ENCODE results near the gene S100A16. TPM values are rescaled to one million over a fixed set of nuclear protein-coding genes. Genes with fewer than 3 reads are reported as not detected.

S100A16 gene
- total RNA-seq, 1 experiment from 2014 or later, result 14.6 TPM

GRCh38 chr1:153592748-153593147 is 20.2 kb downstream of the S100A16 start:
- CTCF ChIA-PET, result interaction anchor here (1.1 to 1.5 kb wide), 4 partner anchors 20 to 34 kb away, joined by 3 to 5 read pairs (median 4); partner anchors contain the start of genes S100A13 and S100A16
- ATAC-seq, result no peak
- H3K27ac Mint-ChIP-seq, result no peak overlapping the region
- no peaks in the 10 kb centered on the region for H3K9me3 Mint-ChIP-seq
- H3K27me3 Mint-ChIP-seq (ENCODE audit: low read depth), result no peaks in the 10 kb centered on the region
- peaks cover 11% of the 10 kb centered on the region for H3K4me1 Mint-ChIP-seq
- no peak overlapping the region for H3K4me3 Mint-ChIP-seq
- POLR2A ChIA-PET, result no interaction called here
- no peaks in the 10 kb centered on the region for H3K36me3 Mint-ChIP-seq
- TF ChIP-seq, protein P1, sequence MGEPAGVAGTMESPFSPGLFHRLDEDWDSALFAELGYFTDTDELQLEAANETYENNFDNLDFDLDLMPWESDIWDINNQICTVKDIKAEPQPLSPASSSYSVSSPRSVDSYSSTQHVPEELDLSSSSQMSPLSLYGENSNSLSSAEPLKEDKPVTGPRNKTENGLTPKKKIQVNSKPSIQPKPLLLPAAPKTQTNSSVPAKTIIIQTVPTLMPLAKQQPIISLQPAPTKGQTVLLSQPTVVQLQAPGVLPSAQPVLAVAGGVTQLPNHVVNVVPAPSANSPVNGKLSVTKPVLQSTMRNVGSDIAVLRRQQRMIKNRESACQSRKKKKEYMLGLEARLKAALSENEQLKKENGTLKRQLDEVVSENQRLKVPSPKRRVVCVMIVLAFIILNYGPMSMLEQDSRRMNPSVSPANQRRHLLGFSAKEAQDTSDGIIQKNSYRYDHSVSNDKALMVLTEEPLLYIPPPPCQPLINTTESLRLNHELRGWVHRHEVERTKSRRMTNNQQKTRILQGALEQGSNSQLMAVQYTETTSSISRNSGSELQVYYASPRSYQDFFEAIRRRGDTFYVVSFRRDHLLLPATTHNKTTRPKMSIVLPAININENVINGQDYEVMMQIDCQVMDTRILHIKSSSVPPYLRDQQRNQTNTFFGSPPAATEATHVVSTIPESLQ (CRISPR knock-in tag; IDR thresholded peaks at IDR 0.05), result no peak
- TF ChIP-seq, protein P2, sequence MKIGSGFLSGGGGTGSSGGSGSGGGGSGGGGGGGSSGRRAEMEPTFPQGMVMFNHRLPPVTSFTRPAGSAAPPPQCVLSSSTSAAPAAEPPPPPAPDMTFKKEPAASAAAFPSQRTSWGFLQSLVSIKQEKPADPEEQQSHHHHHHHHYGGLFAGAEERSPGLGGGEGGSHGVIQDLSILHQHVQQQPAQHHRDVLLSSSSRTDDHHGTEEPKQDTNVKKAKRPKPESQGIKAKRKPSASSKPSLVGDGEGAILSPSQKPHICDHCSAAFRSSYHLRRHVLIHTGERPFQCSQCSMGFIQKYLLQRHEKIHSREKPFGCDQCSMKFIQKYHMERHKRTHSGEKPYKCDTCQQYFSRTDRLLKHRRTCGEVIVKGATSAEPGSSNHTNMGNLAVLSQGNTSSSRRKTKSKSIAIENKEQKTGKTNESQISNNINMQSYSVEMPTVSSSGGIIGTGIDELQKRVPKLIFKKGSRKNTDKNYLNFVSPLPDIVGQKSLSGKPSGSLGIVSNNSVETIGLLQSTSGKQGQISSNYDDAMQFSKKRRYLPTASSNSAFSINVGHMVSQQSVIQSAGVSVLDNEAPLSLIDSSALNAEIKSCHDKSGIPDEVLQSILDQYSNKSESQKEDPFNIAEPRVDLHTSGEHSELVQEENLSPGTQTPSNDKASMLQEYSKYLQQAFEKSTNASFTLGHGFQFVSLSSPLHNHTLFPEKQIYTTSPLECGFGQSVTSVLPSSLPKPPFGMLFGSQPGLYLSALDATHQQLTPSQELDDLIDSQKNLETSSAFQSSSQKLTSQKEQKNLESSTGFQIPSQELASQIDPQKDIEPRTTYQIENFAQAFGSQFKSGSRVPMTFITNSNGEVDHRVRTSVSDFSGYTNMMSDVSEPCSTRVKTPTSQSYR (CRISPR knock-in tag; IDR thresholded peaks at IDR 0.05), result no peak
- no peak for TF ChIP-seq E2F5 (CRISPR knock-in tag; IDR thresholded peaks at IDR 0.05)
- no peak for TF ChIP-seq ZSCAN18 (CRISPR knock-in tag; IDR thresholded peaks at IDR 0.05)
- TF ChIP-seq NFYB (CRISPR knock-in tag; conservative IDR thresholded peaks at IDR 0.05; ENCODE audit: low read depth), result no peak
- no peak for TF ChIP-seq ZNF416 (CRISPR knock-in tag; IDR thresholded peaks at IDR 0.05)
- TF ChIP-seq ATF3 (CRISPR knock-in tag; conservative IDR thresholded peaks at IDR 0.05), result no peak
- TF ChIP-seq USF2 (CRISPR knock-in tag; IDR thresholded peaks at IDR 0.05), result no peak
- no peak for TF ChIP-seq NR3C1 (CRISPR knock-in tag; conservative IDR thresholded peaks at IDR 0.05; ENCODE audit: low read depth)
- no peak for TF ChIP-seq AR (CRISPR knock-in tag; IDR thresholded peaks at IDR 0.05)
- TF ChIP-seq ZNF263 (CRISPR knock-in tag; IDR thresholded peaks at IDR 0.05; ENCODE audit: low read depth), result no peak
- no peak for TF ChIP-seq ZNF317 (CRISPR knock-in tag; IDR thresholded peaks at IDR 0.05; ENCODE audit: borderline replicate concordance, low read depth)
- TF ChIP-seq, protein P3, sequence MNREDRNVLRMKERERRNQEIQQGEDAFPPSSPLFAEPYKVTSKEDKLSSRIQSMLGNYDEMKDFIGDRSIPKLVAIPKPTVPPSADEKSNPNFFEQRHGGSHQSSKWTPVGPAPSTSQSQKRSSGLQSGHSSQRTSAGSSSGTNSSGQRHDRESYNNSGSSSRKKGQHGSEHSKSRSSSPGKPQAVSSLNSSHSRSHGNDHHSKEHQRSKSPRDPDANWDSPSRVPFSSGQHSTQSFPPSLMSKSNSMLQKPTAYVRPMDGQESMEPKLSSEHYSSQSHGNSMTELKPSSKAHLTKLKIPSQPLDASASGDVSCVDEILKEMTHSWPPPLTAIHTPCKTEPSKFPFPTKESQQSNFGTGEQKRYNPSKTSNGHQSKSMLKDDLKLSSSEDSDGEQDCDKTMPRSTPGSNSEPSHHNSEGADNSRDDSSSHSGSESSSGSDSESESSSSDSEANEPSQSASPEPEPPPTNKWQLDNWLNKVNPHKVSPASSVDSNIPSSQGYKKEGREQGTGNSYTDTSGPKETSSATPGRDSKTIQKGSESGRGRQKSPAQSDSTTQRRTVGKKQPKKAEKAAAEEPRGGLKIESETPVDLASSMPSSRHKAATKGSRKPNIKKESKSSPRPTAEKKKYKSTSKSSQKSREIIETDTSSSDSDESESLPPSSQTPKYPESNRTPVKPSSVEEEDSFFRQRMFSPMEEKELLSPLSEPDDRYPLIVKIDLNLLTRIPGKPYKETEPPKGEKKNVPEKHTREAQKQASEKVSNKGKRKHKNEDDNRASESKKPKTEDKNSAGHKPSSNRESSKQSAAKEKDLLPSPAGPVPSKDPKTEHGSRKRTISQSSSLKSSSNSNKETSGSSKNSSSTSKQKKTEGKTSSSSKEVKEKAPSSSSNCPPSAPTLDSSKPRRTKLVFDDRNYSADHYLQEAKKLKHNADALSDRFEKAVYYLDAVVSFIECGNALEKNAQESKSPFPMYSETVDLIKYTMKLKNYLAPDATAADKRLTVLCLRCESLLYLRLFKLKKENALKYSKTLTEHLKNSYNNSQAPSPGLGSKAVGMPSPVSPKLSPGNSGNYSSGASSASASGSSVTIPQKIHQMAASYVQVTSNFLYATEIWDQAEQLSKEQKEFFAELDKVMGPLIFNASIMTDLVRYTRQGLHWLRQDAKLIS (CRISPR knock-in tag; IDR thresholded peaks at IDR 0.05; ENCODE audit: borderline replicate concordance), result no peak
- TF ChIP-seq, protein P4, sequence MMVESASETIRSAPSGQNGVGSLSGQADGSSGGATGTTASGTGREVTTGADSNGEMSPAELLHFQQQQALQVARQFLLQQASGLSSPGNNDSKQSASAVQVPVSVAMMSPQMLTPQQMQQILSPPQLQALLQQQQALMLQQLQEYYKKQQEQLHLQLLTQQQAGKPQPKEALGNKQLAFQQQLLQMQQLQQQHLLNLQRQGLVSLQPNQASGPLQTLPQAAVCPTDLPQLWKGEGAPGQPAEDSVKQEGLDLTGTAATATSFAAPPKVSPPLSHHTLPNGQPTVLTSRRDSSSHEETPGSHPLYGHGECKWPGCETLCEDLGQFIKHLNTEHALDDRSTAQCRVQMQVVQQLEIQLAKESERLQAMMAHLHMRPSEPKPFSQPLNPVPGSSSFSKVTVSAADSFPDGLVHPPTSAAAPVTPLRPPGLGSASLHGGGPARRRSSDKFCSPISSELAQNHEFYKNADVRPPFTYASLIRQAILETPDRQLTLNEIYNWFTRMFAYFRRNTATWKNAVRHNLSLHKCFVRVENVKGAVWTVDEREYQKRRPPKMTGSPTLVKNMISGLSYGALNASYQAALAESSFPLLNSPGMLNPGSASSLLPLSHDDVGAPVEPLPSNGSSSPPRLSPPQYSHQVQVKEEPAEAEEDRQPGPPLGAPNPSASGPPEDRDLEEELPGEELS (CRISPR knock-in tag; IDR thresholded peaks at IDR 0.05), result no peak
- TF ChIP-seq MLX (CRISPR knock-in tag; IDR thresholded peaks at IDR 0.05), result no peak
- no peak for TF ChIP-seq IRF2 (CRISPR knock-in tag; IDR thresholded peaks at IDR 0.05; ENCODE audit: borderline replicate concordance, low read depth)
- TF ChIP-seq JAZF1 (CRISPR knock-in tag; IDR thresholded peaks at IDR 0.05), result no peak
- TF ChIP-seq TEAD4 (CRISPR knock-in tag; IDR thresholded peaks at IDR 0.05), result no peak
- no peak for TF ChIP-seq RORB (CRISPR knock-in tag; IDR thresholded peaks at IDR 0.05)
- no peak for DNase-seq (ENCODE audit: low spot score)

Data from WTC11 (cell line).